Endothelial cell of umbilical vein (primary cell): ENCODE measurements around the gene ARHGEF38. TPM values are rescaled to one million over a fixed set of nuclear protein-coding genes. Genes with fewer than 3 reads are reported as not detected.

Experiments
- BruUV-seq: library from RNA; stranded (reverse); fragments of 400-500 nt; replicated peaks from 2 replicates; lab custom pipeline; 2021; lab: Mats Ljungman, UMichigan
- CTCF ChIA-PET: fragments of 300-600, 350-600 bp; sonication (Branson Sonifier 250); formaldehyde crosslinking; loops from one replicate; lab custom pipeline; 2021; ENCODE audit warnings: antibody characterized with exemption, inconsistent platforms; lab: Charles Lee
- POLR2A ChIA-PET: fragments of 300-600, 350-600 bp; sonication (Branson Sonifier 250); formaldehyde crosslinking; loops from one replicate; lab custom pipeline; 2021; ENCODE audit warnings: antibody characterized with exemption, inconsistent platforms; lab: Charles Lee
- DNase-seq: peaks from one replicate; pipeline ENCODE4 v3.0.0-alpha.2; 2011; ENCODE audit warnings: low read depth, low spot score
- FAIRE-seq: peaks from 2 replicates; lab custom pipeline; 2011; peaks lifted over from hg19 to GRCh38; lab: Jason Lieb, UNC
- H2AFZ ChIP-seq: 2 replicates; pipeline ENCODE4 v1.6.0; 2012; ENCODE audit warnings: low read depth, low read length, control low read depth, inconsistent platforms
- H3K27ac ChIP-seq: 2 replicates; pipeline ENCODE4 v1.5.1; 2011; ENCODE audit warnings: low read depth, mild to moderate bottlenecking, control low read depth, low read length, moderate library complexity; ENCODE audit not compliant: insufficient read depth
- H3K27me3 ChIP-seq, 2 experiments: 2 replicates each; pipeline versions ENCODE4 v1.6.0 to v1.6.1; 2011; ENCODE audit warnings: low read length in 2 of 2, mixed read lengths in 1 of 2; ENCODE audit not compliant: control insufficient read depth in 2 of 2, insufficient read depth in 2 of 2
- H3K36me3 ChIP-seq, 2 experiments: 2 replicates in 1 of 2; 3 replicates in 1 of 2; pipeline ENCODE4 v1.5.1; 2011; ENCODE audit warnings: low read length in 2 of 2, mild to moderate bottlenecking in 1 of 2, moderate library complexity in 1 of 2; ENCODE audit not compliant: control insufficient read depth in 2 of 2, insufficient read depth in 2 of 2; ENCODE audit errors: extremely low read depth in 1 of 2
- H3K4me1 ChIP-seq: 3 replicates; pipeline ENCODE4 v1.5.1; 2011; ENCODE audit warnings: mild to moderate bottlenecking, low read length; ENCODE audit not compliant: control insufficient read depth, insufficient read depth; ENCODE audit errors: extremely low read depth
- H3K4me2 ChIP-seq: 2 replicates; pipeline ENCODE4 v1.6.1; 2011; ENCODE audit warnings: low read length, control low read depth, mixed read lengths; ENCODE audit not compliant: insufficient read depth
- H3K4me3 ChIP-seq, 3 experiments: fragments of 200-600 bp in 1 of 3; sonication (generic), shearing (Covaris generic) in 1 of 3; replicated peaks in 1 of 3; 2 replicates each; pipeline ENCODE4 v1.5.1; 2011 to 2016; ENCODE audit warnings: control low read depth in 3 of 3, low read length in 3 of 3, mild to moderate bottlenecking in 2 of 3, inconsistent platforms in 1 of 3, low read depth in 1 of 3, moderate library complexity in 1 of 3; ENCODE audit not compliant: insufficient read depth in 1 of 3
- H3K79me2 ChIP-seq: 2 replicates; pipeline ENCODE4 v1.6.0; 2012; ENCODE audit warnings: low read length, inconsistent platforms; ENCODE audit not compliant: control insufficient read depth, insufficient read depth
- H3K9ac ChIP-seq: replicated peaks from 2 replicates; pipeline ENCODE3; 2011; ENCODE audit warnings: low read length, control low read depth; ENCODE audit not compliant: insufficient read depth; ENCODE audit errors: extremely low read depth
- H3K9me1 ChIP-seq: replicated peaks from 3 replicates; pipeline ENCODE4 v1.6.0; 2011; ENCODE audit warnings: mild to moderate bottlenecking, low read length; ENCODE audit not compliant: control insufficient read depth, insufficient read depth; ENCODE audit errors: extremely low read depth
- H3K9me3 ChIP-seq: replicated peaks from 2 replicates; pipeline ENCODE4 v1.5.1; 2012; ENCODE audit warnings: low read length, inconsistent platforms; ENCODE audit not compliant: control insufficient read depth, insufficient read depth
- H4K20me1 ChIP-seq: replicated peaks from 2 replicates; pipeline ENCODE3; 2011; ENCODE audit warnings: mild to moderate bottlenecking, low read length; ENCODE audit not compliant: control insufficient read depth, insufficient read depth; ENCODE audit errors: extremely low read depth
- EZH2 ChIP-seq: IDR thresholded peaks from 2 replicates; pipeline ENCODE4 v1.6.1; 2012; ENCODE audit warnings: borderline replicate concordance, low read depth, mild to moderate bottlenecking, moderate library complexity, low read length, inconsistent platforms; ENCODE audit not compliant: severe bottlenecking
- FOS ChIP-seq: IDR thresholded peaks from 2 replicates; pipeline ENCODE4 v1.6.1; 2011; ENCODE audit warnings: mild to moderate bottlenecking, low read length, moderate library complexity, borderline replicate concordance; ENCODE audit not compliant: insufficient read depth
- GATA2 ChIP-seq: IDR thresholded peaks from 2 replicates; pipeline ENCODE4 v1.7.0; 2011; ENCODE audit warnings: low read depth, mild to moderate bottlenecking, moderate library complexity, mixed read lengths, low read length; ENCODE audit not compliant: insufficient read length, insufficient read depth
- JUN ChIP-seq: IDR thresholded peaks from 2 replicates; pipeline ENCODE4 v1.6.1; 2011; ENCODE audit warnings: borderline replicate concordance, low read depth; ENCODE audit not compliant: insufficient read length, insufficient read depth
- MYC ChIP-seq: IDR thresholded peaks from one replicate; pipeline ENCODE4 v1.6.1; 2011; ENCODE audit warnings: mild to moderate bottlenecking, low read depth, low read length
- POLR2A ChIP-seq: IDR thresholded peaks from 2 replicates; pipeline ENCODE4 v1.6.1; 2012; ENCODE audit warnings: low read depth, mild to moderate bottlenecking, control low read depth, low read length
- POLR2AphosphoS5 ChIP-seq: IDR thresholded peaks from 2 replicates; pipeline ENCODE4 v1.6.1; 2012; ENCODE audit warnings: low read depth, mild to moderate bottlenecking, control low read depth, low read length, moderate library complexity; ENCODE audit not compliant: insufficient read depth
- dilution Hi-C: fragments of 300-500 bp; cut with MboI; formaldehyde crosslinking; loops from one replicate; pipeline ENCODE4 v1.15.0; 2019; ENCODE audit warnings: low sequenced_read_pairs; ENCODE audit not compliant: extremely low pct_ligation_motif_present
- intact Hi-C: fragments of 100-400 bp; cut with micrococcal nuclease; formaldehyde crosslinking; loops from one replicate; pipeline ENCODE4 v1.10.0; 2022
- polyA plus RNA-seq, 4 experiments: library from polyadenylated mRNA; depleted of rRNA in 3 of 4; stranded (reverse) in 3 of 4; unstranded in 1 of 4; fragments of >200 nt; gene quantifications; 2 replicates each; pipeline versions ENCODE4 v1.2.1 to v1.2.3, GENCODE V29; 2011 to 2012; ENCODE audit warnings: missing spikeins in 1 of 4
- total RNA-seq: library from RNA; stranded (reverse); gene quantifications from 2 replicates; pipeline ENCODE4 v1.2.3, GENCODE V29; 2021
- TF ChIP-seq, protein P1 (sequence below), 2 donors: IDR thresholded peaks; 1 replicate in 1 of 2; 2 replicates in 1 of 2; pipeline ENCODE4 v1.5.1; 2011; ENCODE audit warnings: low read length in 2 of 2, mild to moderate bottlenecking in 2 of 2, moderate library complexity in 2 of 2, control low read depth in 1 of 2, inconsistent platforms in 1 of 2, low read depth in 1 of 2; ENCODE audit not compliant: insufficient read depth in 1 of 2; ENCODE audit errors: extremely low read depth in 1 of 2
- TF ChIP-seq, protein P2 (sequence below): IDR thresholded peaks from 2 replicates; pipeline ENCODE4 v1.6.1; 2011; ENCODE audit not compliant: insufficient read depth, insufficient read length

Gene ARHGEF38
- total and polyA plus RNA-seq, 2 donors (not counting 3 experiments of a cell fraction or from before 2014, with no cell fraction given) = not detected

DNA sequence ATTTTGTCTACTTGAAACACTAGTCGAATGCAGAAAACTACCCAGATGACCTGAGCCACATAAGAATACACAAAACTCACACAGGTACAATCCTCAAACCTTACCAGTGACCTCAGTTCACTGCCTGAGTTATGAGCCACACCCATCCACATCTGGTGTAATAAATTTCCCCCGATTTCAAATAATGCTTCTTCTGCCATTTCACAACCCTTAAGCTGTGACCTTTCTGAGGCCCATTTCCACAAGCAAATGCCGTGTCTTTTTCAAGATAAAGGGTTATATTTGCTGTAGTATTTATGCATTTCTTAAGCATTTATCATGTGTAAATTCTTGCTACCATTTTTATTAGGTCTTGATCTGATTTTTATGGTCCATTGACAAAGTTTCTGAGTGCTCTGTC lies 1.8 kb upstream of the ARHGEF38 start:
- H4K20me1 ChIP-seq = no peaks in the 10 kb centered on the region
- no peaks in the 10 kb centered on the region for H3K4me1 ChIP-seq
- no peaks in the 10 kb centered on the region for H3K36me3 ChIP-seq
- H3K9me1 ChIP-seq = no peaks in the 10 kb centered on the region
- DNase-seq (no peak), FAIRE-seq (no peak)
- H3K4me3 ChIP-seq = no peak overlapping the region
- H3K9ac ChIP-seq = no peak overlapping the region
- no peak overlapping the region for H3K27ac ChIP-seq
- POLR2A ChIA-PET = no interaction called here
- dilution Hi-C loops = no loop called here
- CTCF ChIA-PET = no interaction called here
- H3K27me3 ChIP-seq = peaks cover 0 to 4% of the 10 kb centered on the region in 2 experiments
- BruUV-seq = no TSS peak
- H2AFZ ChIP-seq = no peak overlapping the region
- no peaks in the 10 kb centered on the region for H3K79me2 ChIP-seq
- no peak overlapping the region for H3K4me2 ChIP-seq
- TF ChIP-seq GATA2 (no peak), POLR2A (no peak), MYC (no peak), FOS (no peak), POLR2AphosphoS5 (no peak)
- TF ChIP-seq, protein P1, sequence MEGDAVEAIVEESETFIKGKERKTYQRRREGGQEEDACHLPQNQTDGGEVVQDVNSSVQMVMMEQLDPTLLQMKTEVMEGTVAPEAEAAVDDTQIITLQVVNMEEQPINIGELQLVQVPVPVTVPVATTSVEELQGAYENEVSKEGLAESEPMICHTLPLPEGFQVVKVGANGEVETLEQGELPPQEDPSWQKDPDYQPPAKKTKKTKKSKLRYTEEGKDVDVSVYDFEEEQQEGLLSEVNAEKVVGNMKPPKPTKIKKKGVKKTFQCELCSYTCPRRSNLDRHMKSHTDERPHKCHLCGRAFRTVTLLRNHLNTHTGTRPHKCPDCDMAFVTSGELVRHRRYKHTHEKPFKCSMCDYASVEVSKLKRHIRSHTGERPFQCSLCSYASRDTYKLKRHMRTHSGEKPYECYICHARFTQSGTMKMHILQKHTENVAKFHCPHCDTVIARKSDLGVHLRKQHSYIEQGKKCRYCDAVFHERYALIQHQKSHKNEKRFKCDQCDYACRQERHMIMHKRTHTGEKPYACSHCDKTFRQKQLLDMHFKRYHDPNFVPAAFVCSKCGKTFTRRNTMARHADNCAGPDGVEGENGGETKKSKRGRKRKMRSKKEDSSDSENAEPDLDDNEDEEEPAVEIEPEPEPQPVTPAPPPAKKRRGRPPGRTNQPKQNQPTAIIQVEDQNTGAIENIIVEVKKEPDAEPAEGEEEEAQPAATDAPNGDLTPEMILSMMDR (IDR thresholded peaks at IDR 0.05; ENCODE audit: extremely low read depth in 1 of 2, insufficient read depth in 1 of 2, low read depth in 1 of 2, low read length in 2 of 2) = no peak
- no peaks in the 10 kb centered on the region for H3K9me3 ChIP-seq
- intact Hi-C loops = no loop called here

DNA sequence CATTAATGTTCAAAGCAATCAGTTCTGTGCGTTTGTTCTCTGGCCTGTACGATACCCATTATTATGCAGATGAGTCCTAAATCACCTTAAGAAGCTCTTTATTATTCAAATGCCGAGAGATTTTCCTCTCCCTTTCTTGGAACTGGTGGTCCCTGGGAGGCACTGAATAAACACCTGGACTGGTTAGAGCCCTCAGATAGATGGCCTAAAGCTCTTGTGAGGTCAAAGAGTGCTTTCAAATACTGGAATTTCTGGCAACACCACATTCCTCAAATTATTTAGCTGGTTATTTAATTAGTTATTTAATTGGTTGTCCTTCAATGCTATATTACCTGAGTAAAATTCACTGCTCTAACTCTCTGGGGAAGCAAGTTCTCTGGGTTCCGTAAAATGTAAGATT lies 3.0 kb downstream of the ARHGEF38 start:
- DNase-seq = no peak
- no peaks in the 10 kb centered on the region for H3K9me3 ChIP-seq
- no TSS peak for BruUV-seq
- no peaks in the 10 kb centered on the region for H3K79me2 ChIP-seq
- H3K9ac ChIP-seq = no peak overlapping the region
- TF ChIP-seq GATA2 = no peak
- TF ChIP-seq, protein P2, sequence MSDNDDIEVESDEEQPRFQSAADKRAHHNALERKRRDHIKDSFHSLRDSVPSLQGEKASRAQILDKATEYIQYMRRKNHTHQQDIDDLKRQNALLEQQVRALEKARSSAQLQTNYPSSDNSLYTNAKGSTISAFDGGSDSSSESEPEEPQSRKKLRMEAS = no peak
- TF ChIP-seq EZH2 = no peak
- TF ChIP-seq FOS = no peak
- no peak for TF ChIP-seq JUN
- TF ChIP-seq, protein P1 (IDR thresholded peaks at IDR 0.05; ENCODE audit: extremely low read depth in 1 of 2, insufficient read depth in 1 of 2, low read depth in 1 of 2, low read length in 2 of 2) = no peak
- no peak for TF ChIP-seq MYC
- no peak for TF ChIP-seq POLR2A
- TF ChIP-seq POLR2AphosphoS5 = no peak
- ChIA-PET CTCF (interaction anchor here (0.7 kb wide), 1 partner anchor 10 kb away, joined by 4 read pairs; no protein-coding TSS in a partner anchor), POLR2A (no interaction called here)
- H3K36me3 ChIP-seq = no peaks in the 10 kb centered on the region
- intact Hi-C loops = no loop called here
- H3K27ac ChIP-seq = no peak overlapping the region
- no peaks in the 10 kb centered on the region for H3K4me1 ChIP-seq
- no peak for FAIRE-seq
- H4K20me1 ChIP-seq = no peaks in the 10 kb centered on the region
- H3K4me2 ChIP-seq = no peak overlapping the region
- dilution Hi-C loops = no loop called here
- H3K9me1 ChIP-seq = no peaks in the 10 kb centered on the region
- H2AFZ ChIP-seq = no peak overlapping the region
- no peak overlapping the region for H3K4me3 ChIP-seq
- peaks cover 0 to 4% of the 10 kb centered on the region in 2 experiments for H3K27me3 ChIP-seq
